PFSK-1 (cell line): Measurements from ENCODE around the gene KCNE4.

ENCODE experiments used
- FOXP2 ChIP-seq: optimal IDR thresholded peaks from 2 replicates; pipeline ENCODE3; 2011; ENCODE audit warnings: borderline replicate concordance, control low read depth, inconsistent platforms; ENCODE audit not compliant: insufficient read depth; ENCODE audit errors: extremely low read length, extremely low read depth
- POLR2AphosphoS5 ChIP-seq: IDR thresholded peaks from 2 replicates; pipeline ENCODE4 v1.6.1; 2012; ENCODE audit warnings: low read depth, mild to moderate bottlenecking, control low read depth, low read length, moderate library complexity
- REST ChIP-seq, 2 experiments: IDR thresholded peaks; 2 replicates each; pipeline versions ENCODE4 v1.6.1 to v1.8.0; 2011 to 2012; ENCODE audit warnings: low read depth in 2 of 2, low read length in 2 of 2, control low read depth in 1 of 2, inconsistent platforms in 1 of 2, mild to moderate bottlenecking in 1 of 2, moderate library complexity in 1 of 2; ENCODE audit not compliant: insufficient read depth in 1 of 2
- SIN3A ChIP-seq: IDR thresholded peaks from 2 replicates; pipeline ENCODE4 v1.6.1; 2012; ENCODE audit warnings: mild to moderate bottlenecking, low read length, moderate library complexity, borderline replicate concordance; ENCODE audit not compliant: insufficient read depth
- TAF1 ChIP-seq: IDR thresholded peaks from 2 replicates; pipeline ENCODE4 v1.6.1; 2012; ENCODE audit warnings: low read length, control low read depth, borderline replicate concordance; ENCODE audit not compliant: insufficient read depth

The KCNE4 gene

GRCh38 chr2:223008956-223009355, 43.0 kb upstream of the KCNE4 start:
- TF ChIP-seq TAF1, result no peak
- TF ChIP-seq SIN3A, result no peak
- TF ChIP-seq FOXP2, result no peak
- no peak for TF ChIP-seq REST (IDR thresholded peaks at IDR 0.05; ENCODE audit: insufficient read depth in 1 of 2, low read depth in 2 of 2, low read length in 2 of 2)
- no peak for TF ChIP-seq POLR2AphosphoS5

GRCh38 chr2:223010641-223011040, 41.3 kb upstream of the KCNE4 start:
- TF ChIP-seq SIN3A (no peak), POLR2AphosphoS5 (no peak), TAF1 (no peak), REST (IDR thresholded peaks at IDR 0.05; ENCODE audit: insufficient read depth in 1 of 2, low read depth in 2 of 2, low read length in 2 of 2) (no peak), FOXP2 (no peak)

GRCh38 chr2:223012291-223012690, 39.7 kb upstream of the KCNE4 start:
- no peak for TF ChIP-seq SIN3A
- TF ChIP-seq TAF1, result no peak
- TF ChIP-seq POLR2AphosphoS5, result no peak

- TF ChIP-seq SIN3A, result no peak
- TF ChIP-seq TAF1, result no peak
- no peak for TF ChIP-seq REST (IDR thresholded peaks at IDR 0.05; ENCODE audit: insufficient read depth in 1 of 2, low read depth in 2 of 2, low read length in 2 of 2)
- no peak for TF ChIP-seq FOXP2
- no peak for TF ChIP-seq POLR2AphosphoS5
Measured at GRCh38 chr2:223019390-223019930, 32.5 kb upstream of the KCNE4 start.

- TF ChIP-seq FOXP2, result no peak
- TF ChIP-seq SIN3A, result no peak
- TF ChIP-seq POLR2AphosphoS5, result no peak
- TF ChIP-seq REST (IDR thresholded peaks at IDR 0.05; ENCODE audit: insufficient read depth in 1 of 2, low read depth in 2 of 2, low read length in 2 of 2), result no peak
- TF ChIP-seq TAF1, result no peak
Measured at GRCh38 chr2:223019987-223020717, 31.8 kb upstream of the KCNE4 start.
